Measurements from ENCODE around the gene RIC3. TPM values are rescaled to one million over a fixed set of nuclear protein-coding genes. Genes with fewer than 3 reads are reported as not detected.
A peak's percentile ranks its signal among the peaks of the same experiment; 100 is the strongest.

RIC3 gene, protein sequence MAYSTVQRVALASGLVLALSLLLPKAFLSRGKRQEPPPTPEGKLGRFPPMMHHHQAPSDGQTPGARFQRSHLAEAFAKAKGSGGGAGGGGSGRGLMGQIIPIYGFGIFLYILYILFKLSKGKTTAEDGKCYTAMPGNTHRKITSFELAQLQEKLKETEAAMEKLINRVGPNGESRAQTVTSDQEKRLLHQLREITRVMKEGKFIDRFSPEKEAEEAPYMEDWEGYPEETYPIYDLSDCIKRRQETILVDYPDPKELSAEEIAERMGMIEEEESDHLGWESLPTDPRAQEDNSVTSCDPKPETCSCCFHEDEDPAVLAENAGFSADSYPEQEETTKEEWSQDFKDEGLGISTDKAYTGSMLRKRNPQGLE
- 10 to 100 TPM; 13.7 to 34.9 (median 19.5) TPM for total RNA-seq
- polyA plus RNA-seq, result 1 to 10 TPM in 1 of 3 donors, under 1 TPM in 1, not detected in 1; 0.23 to 4.7 TPM

- peak; percentile 69 for DNase-seq
- 3 to 22% methylated on average over 62 of the region's 62 CpGs for WGBS, 2 donors
- H3K27ac ChIP-seq, result peak within 1 kb of the TSS; percentile 56 to 73 (median 62)
These were observed at the start of gene RIC3 for GRCh38 chr11:8168485-8169257. Gene RIC3 (minus strand): TSS chr11:8169025. CDS start chr11:8168989, 36 bp downstream.

DNA sequence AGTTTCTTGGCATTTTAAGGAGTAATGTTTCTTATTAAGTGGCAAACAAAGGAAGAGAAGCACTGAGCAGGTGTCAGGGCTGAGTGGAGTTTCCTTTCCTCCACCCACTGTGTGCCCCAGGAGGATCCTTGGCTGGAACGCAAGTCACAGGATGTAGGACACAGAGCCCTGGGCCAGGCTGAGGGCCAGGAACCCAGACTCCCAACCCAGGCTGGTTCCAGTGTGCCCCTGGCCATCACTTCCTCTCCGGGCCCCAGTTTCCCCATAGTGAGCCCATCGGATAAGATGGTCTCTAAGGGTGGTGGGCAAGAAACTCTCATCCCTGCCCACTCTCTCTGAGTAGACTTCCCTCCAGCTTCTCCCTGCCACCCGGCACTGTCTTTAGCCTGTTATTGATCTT, 49.6 kb upstream of the RIC3 start:
- Histone ChIP-seq H3K36me3 (no peaks in the 10 kb centered on the region), H3K4me3 (no peak overlapping the region), H3K4me1 (no peaks in the 10 kb centered on the region), H3K9me3 (no peaks in the 10 kb centered on the region), H3K27ac (no peak overlapping the region), H3K27me3 (no peaks in the 10 kb centered on the region)
- intact Hi-C loops (cut with DNase I), result no loop called here
- WGBS, 2 donors, result 83 to 84% methylated on average over 4 of the region's 4 CpGs
- TF ChIP-seq, protein P1, sequence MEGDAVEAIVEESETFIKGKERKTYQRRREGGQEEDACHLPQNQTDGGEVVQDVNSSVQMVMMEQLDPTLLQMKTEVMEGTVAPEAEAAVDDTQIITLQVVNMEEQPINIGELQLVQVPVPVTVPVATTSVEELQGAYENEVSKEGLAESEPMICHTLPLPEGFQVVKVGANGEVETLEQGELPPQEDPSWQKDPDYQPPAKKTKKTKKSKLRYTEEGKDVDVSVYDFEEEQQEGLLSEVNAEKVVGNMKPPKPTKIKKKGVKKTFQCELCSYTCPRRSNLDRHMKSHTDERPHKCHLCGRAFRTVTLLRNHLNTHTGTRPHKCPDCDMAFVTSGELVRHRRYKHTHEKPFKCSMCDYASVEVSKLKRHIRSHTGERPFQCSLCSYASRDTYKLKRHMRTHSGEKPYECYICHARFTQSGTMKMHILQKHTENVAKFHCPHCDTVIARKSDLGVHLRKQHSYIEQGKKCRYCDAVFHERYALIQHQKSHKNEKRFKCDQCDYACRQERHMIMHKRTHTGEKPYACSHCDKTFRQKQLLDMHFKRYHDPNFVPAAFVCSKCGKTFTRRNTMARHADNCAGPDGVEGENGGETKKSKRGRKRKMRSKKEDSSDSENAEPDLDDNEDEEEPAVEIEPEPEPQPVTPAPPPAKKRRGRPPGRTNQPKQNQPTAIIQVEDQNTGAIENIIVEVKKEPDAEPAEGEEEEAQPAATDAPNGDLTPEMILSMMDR (IDR thresholded peaks at IDR 0.05), result no peak
- TF ChIP-seq EP300 (IDR thresholded peaks at IDR 0.05) (no peak), POLR2A (IDR thresholded peaks at IDR 0.05) (no peak), POLR2AphosphoS5 (IDR thresholded peaks at IDR 0.05) (no peak)
- no peak for DNase-seq

More at GRCh38 chr11:8168485-8169257, at the start of gene RIC3:
- intact Hi-C loops (cut with DNase I), result no loop called here
- H3K36me3 ChIP-seq, result no peaks in the 10 kb centered on the region
- peaks cover 0 to 8% (median 0%) of the 10 kb centered on the region in 3 donors for H3K27me3 ChIP-seq
- H3K4me3 ChIP-seq, result peak within 1 kb of the TSS; percentile 62 to 84 (median 72)
- H3K9me3 ChIP-seq, result no peaks in the 10 kb centered on the region
- TF ChIP-seq POLR2A (IDR thresholded peaks at IDR 0.05) (no peak), EP300 (IDR thresholded peaks at IDR 0.05) (no peak), POLR2AphosphoS5 (IDR thresholded peaks at IDR 0.05) (peak in 2 of 4 donors; percentile 34 to 57)
- TF ChIP-seq, protein P1 (IDR thresholded peaks at IDR 0.05), result peak in 1 of 4 experiments; percentile 8
- H3K4me1 ChIP-seq, result peaks cover 0 to 16% (median 2%) of the 10 kb centered on the region in 4 donors

DNA sequence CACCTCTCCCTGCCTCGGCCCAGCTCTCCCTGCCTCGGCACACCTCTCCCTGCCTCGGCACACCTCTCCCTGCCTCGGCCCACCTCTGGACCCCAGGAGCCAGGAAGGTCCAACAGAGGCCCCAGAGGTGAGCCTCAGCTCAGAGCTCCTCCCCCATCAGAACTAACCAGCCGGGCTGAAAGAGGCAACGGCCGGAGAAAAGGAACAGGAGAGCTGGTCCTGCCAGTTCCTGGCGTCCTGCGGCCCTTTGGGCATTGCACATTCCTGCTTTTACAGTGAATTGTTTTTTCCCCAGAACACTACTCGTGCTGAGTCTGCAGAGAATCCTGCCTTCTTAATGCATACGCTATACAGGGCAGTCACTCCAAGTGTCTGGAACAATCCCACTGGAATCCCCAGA, 49.1 kb upstream of the RIC3 start:
- Histone ChIP-seq H3K36me3 (no peaks in the 10 kb centered on the region), H3K9me3 (no peaks in the 10 kb centered on the region), H3K27me3 (no peaks in the 10 kb centered on the region), H3K4me3 (no peak overlapping the region), H3K27ac (no peak overlapping the region), H3K4me1 (no peaks in the 10 kb centered on the region)
- no peak for DNase-seq
- 85 to 89% methylated on average over 11 of the region's 11 CpGs for WGBS, 2 donors
- TF ChIP-seq POLR2A (IDR thresholded peaks at IDR 0.05), result no peak
- intact Hi-C loops (cut with DNase I), result no loop called here

GRCh38 chr11:8217136-8217535, 48.3 kb upstream of the RIC3 start:
- intact Hi-C loops (cut with DNase I), result no loop called here
- H3K9me3 ChIP-seq, result no peaks in the 10 kb centered on the region
- H3K27me3 ChIP-seq, result no peaks in the 10 kb centered on the region
- no peak overlapping the region for H3K27ac ChIP-seq
- DNase-seq, result no peak
- 81 to 83% methylated on average over 4 of the region's 4 CpGs for WGBS, 2 donors
- no peak overlapping the region for H3K4me3 ChIP-seq
- H3K36me3 ChIP-seq, result no peaks in the 10 kb centered on the region
- TF ChIP-seq POLR2AphosphoS5 (IDR thresholded peaks at IDR 0.05) (no peak), EP300 (IDR thresholded peaks at IDR 0.05) (no peak), POLR2A (IDR thresholded peaks at IDR 0.05) (no peak)
- TF ChIP-seq, protein P1 (IDR thresholded peaks at IDR 0.05), result no peak
- no peaks in the 10 kb centered on the region for H3K4me1 ChIP-seq

- 49 to 83% methylated on average over 4 of the region's 4 CpGs for WGBS, 2 donors
- Histone ChIP-seq H3K36me3 (no peaks in the 10 kb centered on the region), H3K4me3 (no peak overlapping the region), H3K4me1 (no peaks in the 10 kb centered on the region), H3K9me3 (no peaks in the 10 kb centered on the region), H3K27ac (no peak overlapping the region), H3K27me3 (no peaks in the 10 kb centered on the region)
- intact Hi-C loops (cut with DNase I), result no loop called here
- no peak for TF ChIP-seq POLR2AphosphoS5 (IDR thresholded peaks at IDR 0.05)
- TF ChIP-seq, protein P1 (IDR thresholded peaks at IDR 0.05), result no peak
- no peak for TF ChIP-seq EP300 (IDR thresholded peaks at IDR 0.05)
- TF ChIP-seq POLR2A (IDR thresholded peaks at IDR 0.05), result no peak
- DNase-seq, result no peak
These were observed 44.6 kb upstream of the RIC3 start for GRCh38 chr11:8213376-8213775.
